ENCODE results near the gene BEND2. TPM values are rescaled to one million over a fixed set of nuclear protein-coding genes. Genes with fewer than 3 reads are reported as not detected.
A peak's percentile ranks its signal among the peaks of the same experiment; 100 is the strongest.

BEND2 gene
- total RNA-seq, 1 experiment from 2014 or later, result not detected

GRCh38 chrX:18149454-18149853, 71.2 kb downstream of the BEND2 start:
- no TSS peak for BruUV-seq (replicated peaks)

GRCh38 chrX:18146954-18147353, 73.7 kb downstream of the BEND2 start:
- CTCF ChIA-PET, result no interaction called here

More at GRCh38 chrX:18149454-18149853, 71.2 kb downstream of the BEND2 start:
- ChIA-PET RAD21 (ENCODE audit: low non-redundant PET in 1 of 2, low total read pairs in 2 of 2, uncharacterized antibody in 2 of 2, unreplicated experiment in 2 of 2) (no interaction called here), POLR2A (no interaction called here), CTCF (no interaction called here)
- TF ChIP-seq TCF7L2 (IDR thresholded peaks at IDR 0.05; ENCODE audit: borderline replicate concordance, extremely low read depth, insufficient read depth, insufficient read length), result no peak
- TF ChIP-seq POLR2A (IDR thresholded peaks at IDR 0.05; ENCODE audit: borderline replicate concordance, extremely low read depth, insufficient read depth, insufficient read length), result no peak
- no peak for TF ChIP-seq CBX3 (IDR thresholded peaks at IDR 0.05; ENCODE audit: low read depth)
- TF ChIP-seq ZFX (IDR thresholded peaks at IDR 0.05), result no peak
- no peak overlapping the region for H2AFZ ChIP-seq (ENCODE audit: low read depth, low read length, poor library complexity, severe bottlenecking)
- H3K79me2 ChIP-seq (ENCODE audit: insufficient read depth, low read length), result no peaks in the 10 kb centered on the region
- H3K4me2 ChIP-seq (ENCODE audit: low read length), result no peak overlapping the region
- intact Hi-C loops (cut with micrococcal nuclease), result no loop called here
- H3K36me3 ChIP-seq (ENCODE audit: control insufficient read depth in 1 of 2, insufficient read depth in 2 of 2, low read length in 2 of 2), result no peaks in the 10 kb centered on the region
- H3K9ac ChIP-seq (ENCODE audit: low read length), result no peak overlapping the region
- no peaks in the 10 kb centered on the region for H4K20me1 ChIP-seq (ENCODE audit: insufficient read depth)
- no peak overlapping the region for H3K4me3 ChIP-seq (replicated peaks in 1 of 2; ENCODE audit: low read depth in 1 of 2, low read length in 2 of 2)
- H3K9me3 ChIP-seq (ENCODE audit: control insufficient read depth in 1 of 2, insufficient read depth in 1 of 2, low read depth in 1 of 2, low read length in 2 of 2), result no peaks in the 10 kb centered on the region
- H3K27ac ChIP-seq (ENCODE audit: low read depth, low read length), result no peak overlapping the region
- H3K27me3 ChIP-seq (ENCODE audit: insufficient read depth, low read length), result peaks cover 11% of the 10 kb centered on the region; the same call in 1 of the 2 replicates
- H3K4me1 ChIP-seq (ENCODE audit: control insufficient read depth in 1 of 2, insufficient read depth in 2 of 2, low read length in 2 of 2), result no peaks in the 10 kb centered on the region
- no peak for ATAC-seq
- H3K9me2 ChIP-seq (ENCODE audit: insufficient read depth), result no peaks in the 10 kb centered on the region
- no peak for DNase-seq (ENCODE audit: low read depth, low spot score)

More at GRCh38 chrX:18146954-18147353, 73.7 kb downstream of the BEND2 start:
- Histone ChIP-seq H3K27ac (ENCODE audit: low read depth, low read length) (no peak overlapping the region), H3K9ac (ENCODE audit: low read length) (no peak overlapping the region), H3K9me3 (ENCODE audit: control insufficient read depth in 1 of 2, insufficient read depth in 1 of 2, low read depth in 1 of 2, low read length in 2 of 2) (no peaks in the 10 kb centered on the region), H3K79me2 (ENCODE audit: insufficient read depth, low read length) (no peaks in the 10 kb centered on the region), H2AFZ (ENCODE audit: low read depth, low read length, poor library complexity, severe bottlenecking) (no peak overlapping the region), H3K4me2 (ENCODE audit: low read length) (no peak overlapping the region), H3K9me2 (ENCODE audit: insufficient read depth) (no peaks in the 10 kb centered on the region), H3K4me3 (replicated peaks in 1 of 2; ENCODE audit: low read depth in 1 of 2, low read length in 2 of 2) (no peak overlapping the region), H3K36me3 (ENCODE audit: control insufficient read depth in 1 of 2, insufficient read depth in 2 of 2, low read length in 2 of 2) (no peaks in the 10 kb centered on the region), H3K27me3 (ENCODE audit: insufficient read depth, low read length) (peaks cover 11% of the 10 kb centered on the region; the same call in 1 of the 2 replicates), H4K20me1 (ENCODE audit: insufficient read depth) (no peaks in the 10 kb centered on the region), H3K4me1 (ENCODE audit: control insufficient read depth in 1 of 2, insufficient read depth in 2 of 2, low read length in 2 of 2) (no peaks in the 10 kb centered on the region)
- no peak for TF ChIP-seq ZNF274 (IDR thresholded peaks at IDR 0.05; ENCODE audit: low read depth, low read length)
- TF ChIP-seq REST (IDR thresholded peaks at IDR 0.05; ENCODE audit: low read depth), result peak; percentile 66
- no peak for TF ChIP-seq YY1 (IDR thresholded peaks at IDR 0.05; ENCODE audit: extremely low read depth, insufficient replicate concordance, low read depth, low read length)
- no peak for TF ChIP-seq EZH2 (IDR thresholded peaks at IDR 0.05)
- no peak for TF ChIP-seq JUND (IDR thresholded peaks at IDR 0.05)
- no peak for DNase-seq (ENCODE audit: low read depth, low spot score)
- intact Hi-C loops (cut with micrococcal nuclease), result no loop called here
- BruUV-seq (replicated peaks), result no TSS peak
- RAD21 ChIA-PET (ENCODE audit: low non-redundant PET in 1 of 2, low total read pairs in 2 of 2, uncharacterized antibody in 2 of 2, unreplicated experiment in 2 of 2), result no interaction called here
- no peak for ATAC-seq
- POLR2A ChIA-PET, result no interaction called here

All from HCT116 (cell line).